Stimulated activated CD8-positive, alpha-beta memory T cell treated with anti-CD3 and anti-CD28 coated beads, Interleukin-4, amount 100 ng/mL, for 4 hours (primary cell): Measurements from ENCODE around the gene GNB5.
A peak's percentile ranks its signal among the peaks of the same experiment; 100 is the strongest.

Source experiments
- DNase-seq, 2 donors: peaks; one replicate each; pipeline ENCODE4 v3.0.0-alpha.2; 2020; ENCODE audit warnings: low read depth in 2 of 2, low spot score in 1 of 2

GNB5 gene

GRCh38 chr15:52144656-52145178, 46.5 kb downstream of the GNB5 start:
- DNase-seq: no peak

- DNase-seq: no peak
Measured at GRCh38 chr15:52143873-52144272, 47.3 kb downstream of the GNB5 start.

GRCh38 chr15:52140646-52141045, 50.5 kb downstream of the GNB5 start:
- no peak for DNase-seq

GRCh38 chr15:52139599-52140462, 51.4 kb downstream of the GNB5 start:
- DNase-seq: peak in 1 of 2 donors; percentile 27

- DNase-seq: no peak
Measured at GRCh38 chr15:52137432-52138357, 53.5 kb downstream of the GNB5 start.

GRCh38 chr15:52136442-52136980, 54.7 kb downstream of the GNB5 start:
- DNase-seq: no peak

- DNase-seq: no peak
Measured at GRCh38 chr15:52134502-52135144, 56.6 kb downstream of the GNB5 start.

- DNase-seq: no peak
Measured at GRCh38 chr15:52133510-52134220, 57.5 kb downstream of the GNB5 start.

GRCh38 chr15:52132066-52132465, 59.1 kb downstream of the GNB5 start:
- no peak for DNase-seq

- DNase-seq: no peak
Measured at GRCh38 chr15:52128568-52128967, 62.6 kb downstream of the GNB5 start.

GRCh38 chr15:52124270-52124880, 66.8 kb downstream of the GNB5 start:
- no peak for DNase-seq

- no peak for DNase-seq
Measured at GRCh38 chr15:52121896-52122295, 69.3 kb downstream of the GNB5 start.

- DNase-seq: no peak
Measured at GRCh38 chr15:52121006-52121405, 70.2 kb downstream of the GNB5 start.

GRCh38 chr15:52120488-52120887, 70.7 kb downstream of the GNB5 start:
- DNase-seq: no peak

- no peak for DNase-seq
Measured at GRCh38 chr15:52118969-52119749, 72.0 kb downstream of the GNB5 start.

GRCh38 chr15:52117549-52117948, 73.6 kb downstream of the GNB5 start:
- no peak for DNase-seq

GRCh38 chr15:52115598-52116427, 75.4 kb downstream of the GNB5 start:
- no peak for DNase-seq
